Activated CD8-positive, alpha-beta memory T cell treated with anti-CD3 and anti-CD28 coated beads, Interleukin-2, amount 10 ng/mL, durations not matched to agents 7 days and 5 days (primary cell): ENCODE results near the gene TPCN1. TPM values are rescaled to one million over a fixed set of nuclear protein-coding genes. Genes with fewer than 3 reads are reported as not detected.

Experiments
- ATAC-seq: fragments of 150-1000 bp; cut with Tn5 transposase; one replicate; pipeline ENCODE4 v1.10.0; 2021; ENCODE audit warnings: moderate library complexity
- CTCF ChIA-PET: fragments of 350-600 bp; sonication (Branson Sonifier 250); formaldehyde crosslinking; loops from one replicate; lab custom pipeline; 2021; ENCODE audit warnings: antibody characterized with exemption; lab: Charles Lee
- DNase-seq: peaks from one replicate; pipeline ENCODE4 v3.0.0-alpha.2; 2020
- H3K27ac Mint-ChIP-seq: one replicate; pipeline ENCODE4 v1.8.0; 2021; ENCODE audit warnings: mild to moderate bottlenecking, mixed read lengths
- H3K27me3 Mint-ChIP-seq: one replicate; pipeline ENCODE4 v1.8.0; 2021; ENCODE audit warnings: mixed read lengths
- H3K36me3 Mint-ChIP-seq: one replicate; pipeline ENCODE4 v1.8.0; 2021; ENCODE audit warnings: mild to moderate bottlenecking, mixed read lengths
- H3K4me1 Mint-ChIP-seq: one replicate; pipeline ENCODE4 v1.8.0; 2021; ENCODE audit warnings: mixed read lengths
- H3K4me3 Mint-ChIP-seq: one replicate; pipeline ENCODE4 v1.8.0; 2021; ENCODE audit warnings: mild to moderate bottlenecking, moderate library complexity, mixed read lengths
- H3K9me3 Mint-ChIP-seq: one replicate; pipeline ENCODE4 v1.8.0; 2022; ENCODE audit warnings: low read depth, mixed read lengths
- total RNA-seq, 2 experiments: library from RNA; stranded (reverse); gene quantifications; one replicate each; pipeline ENCODE4 v1.2.3, GENCODE V29; 2021

TPCN1 gene
- total RNA-seq, 2 experiments from 2014 or later = 21.4 to 23.3 TPM

DNA sequence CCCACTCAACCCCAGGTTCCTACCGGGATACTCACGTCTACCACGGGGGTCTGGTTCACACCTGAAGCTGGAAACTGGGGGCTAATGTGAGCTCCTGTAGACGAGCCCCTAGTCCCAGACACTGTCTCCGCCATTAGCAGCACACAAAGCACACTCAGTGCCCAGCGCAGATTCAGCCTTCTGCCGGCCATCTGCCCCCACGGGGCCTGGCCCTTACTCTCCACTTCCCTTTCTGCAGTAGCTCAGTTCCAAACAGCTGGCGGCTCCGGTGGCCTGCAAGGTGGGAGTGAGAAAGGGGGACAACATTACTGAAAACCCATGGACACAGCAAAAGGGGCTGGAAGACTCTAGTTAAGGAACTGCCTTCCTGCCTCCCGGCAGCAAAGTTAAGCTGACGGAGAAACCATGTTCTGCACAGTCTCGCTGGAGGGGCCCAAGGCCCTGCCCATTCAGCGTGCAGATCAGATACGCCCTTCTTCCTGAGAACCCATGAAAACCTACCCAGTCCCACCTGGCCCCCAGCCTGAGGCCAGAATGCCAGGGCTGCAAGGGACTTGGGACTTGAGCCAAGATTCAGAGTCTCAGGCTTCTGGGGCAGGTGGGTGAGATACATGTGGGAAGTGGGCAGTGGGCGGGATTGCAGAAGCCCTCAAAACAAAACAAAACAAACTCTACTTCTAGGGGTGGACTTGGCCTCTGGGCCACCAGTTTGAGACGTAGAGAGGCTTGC is 111.6 kb downstream of the TPCN1 start:
- H3K4me1 Mint-ChIP-seq = peaks cover 11% of the 10 kb centered on the region
- ATAC-seq (no peak), DNase-seq (no peak)
- no peaks in the 10 kb centered on the region for H3K9me3 Mint-ChIP-seq
- CTCF ChIA-PET = interaction anchor here (0.6 to 1.5 kb wide), 3 partner anchors 26 to 1000 kb away, joined by 3 to 4 read pairs (median 3); partner anchors contain the start of gene PLBD2
- peaks cover 3% of the 10 kb centered on the region for H3K27me3 Mint-ChIP-seq
- H3K4me3 Mint-ChIP-seq = no peak overlapping the region
- no peak overlapping the region for H3K27ac Mint-ChIP-seq
- peaks cover 12% of the 10 kb centered on the region for H3K36me3 Mint-ChIP-seq

- no peak for DNase-seq
- H3K27ac Mint-ChIP-seq = no peak overlapping the region
- H3K9me3 Mint-ChIP-seq = no peaks in the 10 kb centered on the region
- H3K27me3 Mint-ChIP-seq = peaks cover 3% of the 10 kb centered on the region
- H3K36me3 Mint-ChIP-seq = peaks cover 12% of the 10 kb centered on the region
- ATAC-seq = no peak
- CTCF ChIA-PET = interaction anchor here (0.6 kb wide), 1 partner anchor 158 kb away, joined by 3 read pairs; no protein-coding TSS in a partner anchor
- peaks cover 11% of the 10 kb centered on the region for H3K4me1 Mint-ChIP-seq
- H3K4me3 Mint-ChIP-seq = peak overlapping the region; percentile 89
Measured at GRCh38 chr12:113333418-113333750, 112.1 kb downstream of the TPCN1 start.

DNA sequence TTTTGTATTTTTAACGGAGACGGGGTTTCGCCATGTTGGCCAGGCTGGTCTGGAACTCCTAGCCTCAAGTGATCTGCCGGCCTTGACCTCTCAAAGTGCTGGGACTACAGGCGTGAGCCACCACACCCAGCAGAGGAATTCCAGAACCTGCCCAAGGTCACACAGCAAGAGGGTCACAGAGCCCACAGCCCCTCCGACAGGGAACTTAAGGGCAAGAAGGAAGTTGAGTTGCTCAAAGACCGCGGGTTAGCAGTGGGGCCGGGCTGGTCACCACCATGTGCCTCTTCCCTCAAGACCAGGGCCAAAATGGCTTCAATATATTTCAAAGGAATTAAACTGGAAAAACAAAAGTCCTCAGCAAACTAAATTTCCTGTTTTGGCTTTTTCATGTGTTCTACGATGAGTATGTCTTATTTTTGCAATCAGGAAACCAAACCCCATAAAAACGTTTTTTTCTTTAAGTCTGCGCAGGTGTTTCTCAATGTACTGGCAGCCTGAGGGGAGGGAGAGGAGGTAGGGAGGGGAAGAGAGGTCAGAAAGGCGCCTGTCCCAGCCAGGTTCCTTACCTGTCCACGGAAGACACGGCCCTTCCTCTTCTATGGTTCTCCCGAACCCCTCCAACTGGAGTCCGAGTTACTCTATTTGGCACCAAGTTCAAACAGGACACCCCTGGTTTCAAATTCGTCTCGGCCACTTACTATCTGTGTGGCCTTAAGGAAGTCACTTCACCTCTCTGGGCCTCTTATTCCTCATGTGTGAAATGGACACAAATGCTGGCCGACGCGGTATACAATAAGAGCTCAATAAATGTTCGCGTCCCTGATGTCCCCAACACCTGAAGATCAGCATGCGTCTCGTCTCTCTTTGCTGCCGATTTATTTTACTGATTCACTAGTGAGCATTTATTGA is 112.9 kb downstream of the TPCN1 start:
- CTCF ChIA-PET = interaction anchor here (1.2 to 1.3 kb wide), 2 partner anchors 17 to 24 kb away, joined by 3 to 4 read pairs; partner anchors contain the start of gene PLBD2
- DNase-seq = no peak
- peaks cover 12% of the 10 kb centered on the region for H3K36me3 Mint-ChIP-seq
- peak; percentile 20 for ATAC-seq
- H3K9me3 Mint-ChIP-seq = no peaks in the 10 kb centered on the region
- H3K4me1 Mint-ChIP-seq = peaks cover 11% of the 10 kb centered on the region
- peak overlapping the region; percentile 89 for H3K4me3 Mint-ChIP-seq
- peak overlapping the region; percentile 71 for H3K27ac Mint-ChIP-seq
- H3K27me3 Mint-ChIP-seq = peaks cover 3% of the 10 kb centered on the region

GRCh38 chr12:113334786-113335539 is 113.7 kb downstream of the TPCN1 start, which contains the start of gene SLC8B1:
TSS of gene SLC8B1 (minus strand) at chr12:113335109. CDS start at chr12:113332878, 2,231 bp downstream.
- ATAC-seq = peak; percentile 99
- Mint-ChIP-seq H3K4me1 (peaks cover 11% of the 10 kb centered on the region), H3K27ac (peak within 1 kb of the TSS; percentile 71)

GRCh38 chr12:113339540-113339939 is 118.3 kb downstream of the TPCN1 start:
- H3K27ac Mint-ChIP-seq = no peak overlapping the region
- CTCF ChIA-PET = no interaction called here
- DNase-seq (no peak), ATAC-seq (no peak)
- peaks cover 3% of the 10 kb centered on the region for H3K4me1 Mint-ChIP-seq
- H3K36me3 Mint-ChIP-seq = no peaks in the 10 kb centered on the region
- peaks cover 3% of the 10 kb centered on the region for H3K27me3 Mint-ChIP-seq
- H3K4me3 Mint-ChIP-seq = no peak overlapping the region
- no peaks in the 10 kb centered on the region for H3K9me3 Mint-ChIP-seq

More at GRCh38 chr12:113334786-113335539, 113.7 kb downstream of the TPCN1 start, which contains the start of gene SLC8B1:
- no peaks in the 10 kb centered on the region for H3K9me3 Mint-ChIP-seq
- peaks cover 12% of the 10 kb centered on the region for H3K36me3 Mint-ChIP-seq
- H3K27me3 Mint-ChIP-seq = peaks cover 3% of the 10 kb centered on the region
- H3K4me3 Mint-ChIP-seq = peak within 1 kb of the TSS; percentile 89
- peak; percentile 88 for DNase-seq
- CTCF ChIA-PET = interaction anchor here (0.7 to 1.3 kb wide), 4 partner anchors 16 to 91 kb away, joined by 3 to 4 read pairs (median 3); partner anchors contain the start of gene PLBD2

- no peaks in the 10 kb centered on the region for H3K9me3 Mint-ChIP-seq
- H3K4me1 Mint-ChIP-seq = peaks cover 2% of the 10 kb centered on the region
- peaks cover 3% of the 10 kb centered on the region for H3K27me3 Mint-ChIP-seq
- H3K27ac Mint-ChIP-seq = no peak overlapping the region
- CTCF ChIA-PET = no interaction called here
- DNase-seq (no peak), ATAC-seq (no peak)
- no peaks in the 10 kb centered on the region for H3K36me3 Mint-ChIP-seq
- H3K4me3 Mint-ChIP-seq = no peak overlapping the region
Measured at GRCh38 chr12:113340061-113340460, 118.8 kb downstream of the TPCN1 start.

DNA sequence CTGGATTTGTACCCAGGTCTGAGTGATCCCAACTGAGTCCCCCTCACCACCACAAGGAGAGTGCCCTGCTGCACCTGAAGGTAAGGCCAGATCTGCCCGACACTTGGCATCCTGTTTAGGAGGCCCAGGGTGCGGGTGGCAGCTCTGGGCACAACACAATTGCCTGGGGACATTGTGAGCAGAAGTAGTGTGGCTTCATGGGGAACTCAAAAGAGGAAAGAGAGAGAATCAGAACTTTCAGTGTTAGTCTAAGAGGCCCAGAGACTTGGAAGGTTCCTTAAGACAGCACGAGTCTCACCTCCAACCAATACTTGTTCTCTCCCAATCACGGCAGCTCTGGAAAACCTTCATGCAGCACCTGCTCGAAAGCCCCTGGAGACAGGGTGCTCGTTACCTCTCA is 120.3 kb downstream of the TPCN1 start:
- Mint-ChIP-seq H3K27ac (no peak overlapping the region), H3K4me3 (no peak overlapping the region), H3K27me3 (no peaks in the 10 kb centered on the region), H3K4me1 (no peaks in the 10 kb centered on the region), H3K36me3 (no peaks in the 10 kb centered on the region), H3K9me3 (no peaks in the 10 kb centered on the region)
- DNase-seq (no peak), ATAC-seq (no peak)
- CTCF ChIA-PET = no interaction called here

GRCh38 chr12:113345318-113345717 is 124.1 kb downstream of the TPCN1 start:
- peaks cover 11% of the 10 kb centered on the region for H3K27me3 Mint-ChIP-seq
- H3K4me1 Mint-ChIP-seq = no peaks in the 10 kb centered on the region
- no peak for ATAC-seq
- no peak overlapping the region for H3K4me3 Mint-ChIP-seq
- no peaks in the 10 kb centered on the region for H3K9me3 Mint-ChIP-seq
- no peak for DNase-seq
- no peak overlapping the region for H3K27ac Mint-ChIP-seq
- H3K36me3 Mint-ChIP-seq = no peaks in the 10 kb centered on the region
- CTCF ChIA-PET = no interaction called here

- Mint-ChIP-seq H3K4me1 (no peaks in the 10 kb centered on the region), H3K27me3 (peaks cover 11% of the 10 kb centered on the region), H3K4me3 (no peak overlapping the region), H3K9me3 (no peaks in the 10 kb centered on the region), H3K27ac (no peak overlapping the region), H3K36me3 (no peaks in the 10 kb centered on the region)
- no peak for DNase-seq
- CTCF ChIA-PET = no interaction called here
- no peak for ATAC-seq
Measured at GRCh38 chr12:113346353-113346752, 125.1 kb downstream of the TPCN1 start.

GRCh38 chr12:113347107-113347506 is 125.8 kb downstream of the TPCN1 start:
- Mint-ChIP-seq H3K9me3 (no peaks in the 10 kb centered on the region), H3K4me3 (no peak overlapping the region), H3K4me1 (no peaks in the 10 kb centered on the region), H3K36me3 (no peaks in the 10 kb centered on the region), H3K27me3 (peaks cover 14% of the 10 kb centered on the region), H3K27ac (no peak overlapping the region)
- ATAC-seq (no peak), DNase-seq (no peak)
- CTCF ChIA-PET = no interaction called here

DNA sequence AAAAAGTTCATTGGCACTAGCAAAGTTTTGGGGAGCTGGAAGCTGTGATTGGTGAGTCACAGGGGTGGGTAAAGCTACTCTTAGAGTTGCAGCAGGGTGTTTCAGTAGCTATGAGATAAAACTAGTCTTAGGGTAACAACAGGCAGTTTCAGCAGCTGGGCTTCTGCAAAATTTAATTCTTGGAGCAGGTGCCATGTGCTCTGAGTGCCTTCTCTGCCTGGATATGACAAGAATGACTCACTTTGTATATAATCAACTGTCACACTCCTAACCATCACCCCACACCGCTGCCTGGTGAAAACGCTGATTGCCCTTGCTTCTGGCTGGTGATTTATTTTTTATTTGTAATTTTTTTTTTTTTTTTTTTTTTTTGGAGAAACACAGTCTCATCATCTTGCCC is 126.6 kb downstream of the TPCN1 start:
- CTCF ChIA-PET = no interaction called here
- Mint-ChIP-seq H3K4me3 (no peak overlapping the region), H3K36me3 (no peaks in the 10 kb centered on the region), H3K9me3 (no peaks in the 10 kb centered on the region), H3K27ac (no peak overlapping the region), H3K4me1 (no peaks in the 10 kb centered on the region), H3K27me3 (peaks cover 16% of the 10 kb centered on the region)
- ATAC-seq (no peak), DNase-seq (no peak)
